ENCODE results near the gene NTHL1.

The NTHL1 gene

DNA sequence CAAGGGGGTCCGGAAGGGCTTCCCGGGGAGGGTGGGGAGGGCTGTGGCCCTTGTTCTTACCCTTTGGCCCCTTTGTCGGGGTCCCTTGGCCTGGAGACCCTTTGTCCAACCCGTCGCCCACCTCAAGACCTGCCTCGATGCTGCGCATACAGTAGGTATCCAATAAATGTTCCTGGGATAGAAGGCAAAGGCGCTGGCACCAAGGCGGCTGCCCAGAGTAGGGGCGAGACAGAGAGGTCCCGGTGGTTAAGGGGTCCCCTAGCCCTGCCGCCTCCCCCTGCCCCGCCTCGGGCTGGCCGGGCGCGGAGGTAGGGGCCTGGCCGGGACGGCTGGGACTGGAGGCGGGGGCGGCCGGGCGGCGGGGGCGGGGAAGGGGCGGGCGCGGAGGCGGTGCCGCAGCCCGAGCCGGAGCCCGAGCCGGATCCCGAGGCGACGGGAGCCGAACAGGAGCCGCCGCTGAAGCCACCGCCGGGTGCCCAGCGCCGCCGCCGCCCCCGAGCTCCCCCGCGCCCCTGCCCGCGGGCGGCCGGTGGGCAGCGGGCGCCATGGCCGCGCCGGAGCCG is 21.1 kb downstream of the NTHL1 start, which contains the start of gene NHERF2:
NHERF2 (plus strand) TSS at position 442 of the 563 bp plus-strand sequence; CDS start at position 546, 104 bp downstream.
- no peak for TF ChIP-seq SNAI2 (CRISPR knock-in tag; IDR thresholded peaks at IDR 0.05)
- no peak for TF ChIP-seq ESRRG (CRISPR knock-in tag; IDR thresholded peaks at IDR 0.05)
- TF ChIP-seq ZC3H10 (CRISPR knock-in tag; IDR thresholded peaks at IDR 0.05), result no peak
- no peak for TF ChIP-seq ARNTL (CRISPR knock-in tag; IDR thresholded peaks at IDR 0.05; ENCODE audit: borderline replicate concordance, low read depth)
- no peak for TF ChIP-seq ZNF8 (CRISPR knock-in tag; IDR thresholded peaks at IDR 0.05)
- TF ChIP-seq ISL1 (CRISPR knock-in tag; IDR thresholded peaks at IDR 0.05), result no peak
- TF ChIP-seq, protein P1, sequence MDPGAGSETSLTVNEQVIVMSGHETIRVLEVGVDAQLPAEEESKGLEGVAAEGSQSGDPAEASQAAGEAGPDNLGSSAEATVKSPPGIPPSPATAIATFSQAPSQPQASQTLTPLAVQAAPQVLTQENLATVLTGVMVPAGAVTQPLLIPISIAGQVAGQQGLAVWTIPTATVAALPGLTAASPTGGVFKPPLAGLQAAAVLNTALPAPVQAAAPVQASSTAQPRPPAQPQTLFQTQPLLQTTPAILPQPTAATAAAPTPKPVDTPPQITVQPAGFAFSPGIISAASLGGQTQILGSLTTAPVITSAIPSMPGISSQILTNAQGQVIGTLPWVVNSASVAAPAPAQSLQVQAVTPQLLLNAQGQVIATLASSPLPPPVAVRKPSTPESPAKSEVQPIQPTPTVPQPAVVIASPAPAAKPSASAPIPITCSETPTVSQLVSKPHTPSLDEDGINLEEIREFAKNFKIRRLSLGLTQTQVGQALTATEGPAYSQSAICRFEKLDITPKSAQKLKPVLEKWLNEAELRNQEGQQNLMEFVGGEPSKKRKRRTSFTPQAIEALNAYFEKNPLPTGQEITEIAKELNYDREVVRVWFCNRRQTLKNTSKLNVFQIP (CRISPR knock-in tag; IDR thresholded peaks at IDR 0.05; ENCODE audit: borderline replicate concordance, low read depth), result no peak
- peak; percentile 4; the same call in 1 of the 3 replicates for ATAC-seq

DNA sequence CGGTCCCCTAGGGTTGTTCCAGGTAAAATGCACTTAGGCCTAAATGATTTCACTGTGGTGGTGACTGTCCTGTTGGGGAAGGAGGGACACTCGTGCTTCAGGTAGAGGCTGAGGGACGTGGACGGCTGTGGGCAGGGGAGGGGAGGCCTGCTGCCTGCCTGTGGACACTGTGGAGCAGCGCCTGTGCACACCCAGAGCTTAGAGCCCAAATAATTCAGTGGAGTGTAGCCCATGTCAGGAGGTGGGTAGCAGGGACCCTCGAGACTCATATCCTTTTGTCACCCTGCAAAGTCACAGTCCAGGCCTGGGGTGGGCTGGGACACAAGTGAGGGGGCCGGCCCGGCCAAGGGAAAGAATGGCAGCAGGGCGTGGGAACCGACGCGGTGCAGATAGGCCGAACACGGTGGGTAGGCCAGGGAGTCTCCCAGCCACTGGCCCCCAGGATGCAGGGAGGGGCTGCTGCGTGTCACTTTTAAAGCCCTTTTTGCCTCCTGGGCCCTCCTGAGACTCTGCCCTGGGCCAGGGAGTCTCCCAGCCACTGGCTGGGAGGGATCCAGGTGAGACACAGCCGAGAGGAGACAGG is 21.7 kb downstream of the NTHL1 start:
- no peak for TF ChIP-seq ARNTL (CRISPR knock-in tag; IDR thresholded peaks at IDR 0.05; ENCODE audit: borderline replicate concordance, low read depth)
- TF ChIP-seq ZNF565 (CRISPR knock-in tag; conservative IDR thresholded peaks at IDR 0.05; ENCODE audit: low read depth), result no peak
- no peak for TF ChIP-seq OSR1 (CRISPR knock-in tag; IDR thresholded peaks at IDR 0.05)
- TF ChIP-seq SNAI2 (CRISPR knock-in tag; IDR thresholded peaks at IDR 0.05), result no peak
- TF ChIP-seq ISL1 (CRISPR knock-in tag; IDR thresholded peaks at IDR 0.05), result no peak
- TF ChIP-seq GLIS3 (CRISPR knock-in tag; IDR thresholded peaks at IDR 0.05), result no peak
- TF ChIP-seq, protein P2, sequence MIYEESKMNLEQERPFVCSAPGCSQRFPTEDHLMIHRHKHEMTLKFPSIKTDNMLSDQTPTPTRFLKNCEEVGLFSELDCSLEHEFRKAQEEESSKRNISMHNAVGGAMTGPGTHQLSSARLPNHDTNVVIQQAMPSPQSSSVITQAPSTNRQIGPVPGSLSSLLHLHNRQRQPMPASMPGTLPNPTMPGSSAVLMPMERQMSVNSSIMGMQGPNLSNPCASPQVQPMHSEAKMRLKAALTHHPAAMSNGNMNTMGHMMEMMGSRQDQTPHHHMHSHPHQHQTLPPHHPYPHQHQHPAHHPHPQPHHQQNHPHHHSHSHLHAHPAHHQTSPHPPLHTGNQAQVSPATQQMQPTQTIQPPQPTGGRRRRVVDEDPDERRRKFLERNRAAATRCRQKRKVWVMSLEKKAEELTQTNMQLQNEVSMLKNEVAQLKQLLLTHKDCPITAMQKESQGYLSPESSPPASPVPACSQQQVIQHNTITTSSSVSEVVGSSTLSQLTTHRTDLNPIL (CRISPR knock-in tag; IDR thresholded peaks at IDR 0.05; ENCODE audit: low read depth), result no peak
- TF ChIP-seq, protein P3, sequence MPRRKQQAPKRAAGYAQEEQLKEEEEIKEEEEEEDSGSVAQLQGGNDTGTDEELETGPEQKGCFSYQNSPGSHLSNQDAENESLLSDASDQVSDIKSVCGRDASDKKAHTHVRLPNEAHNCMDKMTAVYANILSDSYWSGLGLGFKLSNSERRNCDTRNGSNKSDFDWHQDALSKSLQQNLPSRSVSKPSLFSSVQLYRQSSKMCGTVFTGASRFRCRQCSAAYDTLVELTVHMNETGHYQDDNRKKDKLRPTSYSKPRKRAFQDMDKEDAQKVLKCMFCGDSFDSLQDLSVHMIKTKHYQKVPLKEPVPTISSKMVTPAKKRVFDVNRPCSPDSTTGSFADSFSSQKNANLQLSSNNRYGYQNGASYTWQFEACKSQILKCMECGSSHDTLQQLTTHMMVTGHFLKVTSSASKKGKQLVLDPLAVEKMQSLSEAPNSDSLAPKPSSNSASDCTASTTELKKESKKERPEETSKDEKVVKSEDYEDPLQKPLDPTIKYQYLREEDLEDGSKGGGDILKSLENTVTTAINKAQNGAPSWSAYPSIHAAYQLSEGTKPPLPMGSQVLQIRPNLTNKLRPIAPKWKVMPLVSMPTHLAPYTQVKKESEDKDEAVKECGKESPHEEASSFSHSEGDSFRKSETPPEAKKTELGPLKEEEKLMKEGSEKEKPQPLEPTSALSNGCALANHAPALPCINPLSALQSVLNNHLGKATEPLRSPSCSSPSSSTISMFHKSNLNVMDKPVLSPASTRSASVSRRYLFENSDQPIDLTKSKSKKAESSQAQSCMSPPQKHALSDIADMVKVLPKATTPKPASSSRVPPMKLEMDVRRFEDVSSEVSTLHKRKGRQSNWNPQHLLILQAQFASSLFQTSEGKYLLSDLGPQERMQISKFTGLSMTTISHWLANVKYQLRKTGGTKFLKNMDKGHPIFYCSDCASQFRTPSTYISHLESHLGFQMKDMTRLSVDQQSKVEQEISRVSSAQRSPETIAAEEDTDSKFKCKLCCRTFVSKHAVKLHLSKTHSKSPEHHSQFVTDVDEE (CRISPR knock-in tag; IDR thresholded peaks at IDR 0.05), result no peak
- no peak for TF ChIP-seq CSDC2 (CRISPR knock-in tag; IDR thresholded peaks at IDR 0.05)
- TF ChIP-seq ZFP30 (CRISPR knock-in tag; IDR thresholded peaks at IDR 0.05), result no peak
- TF ChIP-seq, protein P1 (CRISPR knock-in tag; IDR thresholded peaks at IDR 0.05; ENCODE audit: borderline replicate concordance, low read depth), result no peak
- no peak for ATAC-seq

DNA sequence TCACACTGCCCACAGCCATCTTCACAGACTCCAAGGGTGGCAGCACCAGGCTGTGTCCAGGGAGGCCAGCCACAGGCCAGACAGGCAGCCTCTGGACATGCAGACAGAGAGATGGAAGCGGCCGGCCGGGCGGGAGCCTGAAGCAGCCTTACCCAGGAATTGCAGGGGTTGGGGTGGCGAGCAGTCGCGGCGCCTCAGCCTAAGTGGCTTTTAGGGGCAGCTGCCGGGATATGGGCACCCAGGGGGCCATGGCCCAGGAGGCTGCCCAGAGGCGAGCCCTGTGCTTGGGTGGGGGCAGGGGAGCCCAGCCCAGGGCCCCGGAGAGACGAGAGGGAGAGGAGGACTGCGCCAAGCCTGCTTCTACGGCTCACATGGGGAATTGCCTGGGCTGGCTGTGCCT is 22.4 kb downstream of the NTHL1 start:
- no peak for ATAC-seq
- no peak for TF ChIP-seq TCF4 (CRISPR knock-in tag; IDR thresholded peaks at IDR 0.05; ENCODE audit: borderline replicate concordance)
- TF ChIP-seq ESRRG (CRISPR knock-in tag; IDR thresholded peaks at IDR 0.05), result no peak
- TF ChIP-seq, protein P4, sequence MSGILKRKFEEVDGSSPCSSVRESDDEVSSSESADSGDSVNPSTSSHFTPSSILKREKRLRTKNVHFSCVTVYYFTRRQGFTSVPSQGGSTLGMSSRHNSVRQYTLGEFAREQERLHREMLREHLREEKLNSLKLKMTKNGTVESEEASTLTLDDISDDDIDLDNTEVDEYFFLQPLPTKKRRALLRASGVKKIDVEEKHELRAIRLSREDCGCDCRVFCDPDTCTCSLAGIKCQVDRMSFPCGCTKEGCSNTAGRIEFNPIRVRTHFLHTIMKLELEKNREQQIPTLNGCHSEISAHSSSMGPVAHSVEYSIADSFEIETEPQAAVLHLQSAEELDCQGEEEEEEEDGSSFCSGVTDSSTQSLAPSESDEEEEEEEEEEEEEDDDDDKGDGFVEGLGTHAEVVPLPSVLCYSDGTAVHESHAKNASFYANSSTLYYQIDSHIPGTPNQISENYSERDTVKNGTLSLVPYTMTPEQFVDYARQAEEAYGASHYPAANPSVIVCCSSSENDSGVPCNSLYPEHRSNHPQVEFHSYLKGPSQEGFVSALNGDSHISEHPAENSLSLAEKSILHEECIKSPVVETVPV (CRISPR knock-in tag; IDR thresholded peaks at IDR 0.05), result no peak
- no peak for TF ChIP-seq SNAI2 (CRISPR knock-in tag; IDR thresholded peaks at IDR 0.05)
- TF ChIP-seq ZNF8 (CRISPR knock-in tag; IDR thresholded peaks at IDR 0.05), result no peak
- TF ChIP-seq CSDC2 (CRISPR knock-in tag; IDR thresholded peaks at IDR 0.05), result no peak
- no peak for TF ChIP-seq ARNTL (CRISPR knock-in tag; IDR thresholded peaks at IDR 0.05; ENCODE audit: borderline replicate concordance, low read depth)
- TF ChIP-seq PPARA (CRISPR knock-in tag; IDR thresholded peaks at IDR 0.05; ENCODE audit: borderline replicate concordance), result no peak
- no peak for TF ChIP-seq ZFP30 (CRISPR knock-in tag; IDR thresholded peaks at IDR 0.05)

DNA sequence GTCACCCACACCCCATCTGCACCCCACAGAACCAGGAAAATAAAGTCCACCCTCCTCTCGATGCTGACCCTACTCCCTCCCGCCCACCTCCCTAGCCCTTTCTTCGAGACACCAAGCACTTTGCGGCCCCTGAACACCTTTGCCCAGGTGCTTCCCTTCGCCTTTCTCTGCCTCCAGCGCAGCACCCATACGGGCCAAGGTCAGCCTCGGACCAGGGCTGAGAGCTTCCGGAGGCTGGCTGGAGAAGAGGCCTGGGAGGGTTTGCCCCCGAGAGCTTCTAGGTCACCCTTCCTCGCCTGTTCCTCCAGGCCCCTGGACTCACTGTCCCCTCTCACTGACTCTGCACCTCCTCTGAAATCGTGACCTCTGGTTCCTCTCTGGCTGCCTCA is 23.6 kb downstream of the NTHL1 start:
- no peak for ATAC-seq
- TF ChIP-seq ZNF565 (CRISPR knock-in tag; conservative IDR thresholded peaks at IDR 0.05; ENCODE audit: low read depth) (no peak), ZNF8 (CRISPR knock-in tag; IDR thresholded peaks at IDR 0.05) (no peak)
- TF ChIP-seq, protein P2 (CRISPR knock-in tag; IDR thresholded peaks at IDR 0.05; ENCODE audit: low read depth), result no peak
